Measurements from ENCODE around the gene ATP8A2.
"Not testable (repeated sequence)": the region's sequence is repeated elsewhere in the genome, so short reads cannot be mapped to it uniquely, and the experiment has no call there.

The ATP8A2 gene

DNA sequence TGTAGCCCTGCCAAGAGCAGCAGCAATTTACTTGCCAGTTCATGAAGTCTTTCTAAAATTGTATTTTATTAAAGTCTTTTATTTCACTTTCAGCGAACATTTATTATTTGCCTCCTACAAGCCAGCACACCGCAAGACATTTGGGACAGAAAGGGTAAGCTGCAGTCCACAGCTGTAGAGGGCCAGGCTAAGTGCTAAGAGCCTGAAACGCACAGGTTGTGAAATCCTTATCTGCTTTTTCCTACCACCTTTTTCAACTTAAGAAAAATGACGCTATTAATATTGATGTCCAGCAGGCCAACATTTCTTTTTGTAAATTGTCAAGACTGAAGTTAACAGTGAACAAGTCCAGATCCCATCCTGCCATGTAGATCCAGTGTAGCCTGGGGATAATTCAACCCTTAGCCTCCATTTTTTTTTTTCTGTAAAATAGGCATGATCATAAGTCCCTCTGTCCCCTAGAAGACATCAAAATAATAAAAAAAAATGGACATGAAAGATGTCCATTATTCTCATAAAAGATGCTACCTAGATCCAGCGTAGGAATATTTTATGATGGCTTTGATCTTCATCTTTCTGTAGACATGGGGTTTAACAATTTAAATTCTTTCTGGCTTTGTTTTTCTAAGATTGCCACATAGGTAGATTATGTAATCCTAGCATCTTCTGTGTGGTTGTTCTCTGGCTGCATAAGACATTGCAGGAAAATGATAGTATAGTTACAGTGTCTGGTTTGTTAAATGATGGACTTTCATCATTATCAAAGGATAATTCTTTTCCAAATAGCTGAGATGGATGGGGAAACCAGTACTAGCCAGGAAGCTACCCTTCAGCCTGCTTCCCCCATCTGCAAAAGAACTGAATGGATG, 551.7 kb downstream of the ATP8A2 start:
- DNase-seq (no peak), ATAC-seq (no peak)

DNA sequence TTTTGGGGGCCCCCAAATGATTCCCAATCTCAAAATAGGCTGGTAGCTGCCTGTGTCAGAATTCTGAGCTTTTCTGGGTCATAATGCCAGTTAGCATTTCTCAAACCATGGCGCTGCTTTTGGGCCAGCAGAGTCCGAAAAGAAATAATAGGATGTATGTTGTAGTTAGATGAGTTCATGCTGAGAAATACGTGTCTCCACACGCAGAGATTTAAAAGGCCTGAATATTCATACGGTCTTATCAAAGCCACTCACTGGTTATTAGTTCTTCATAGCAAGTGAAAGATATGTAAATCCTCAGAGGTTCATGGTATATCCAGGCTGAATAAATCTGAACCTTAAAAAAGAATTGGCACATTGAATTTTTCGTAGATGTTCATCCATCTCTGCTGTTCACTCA, 555.6 kb downstream of the ATP8A2 start:
- ATAC-seq (no peak), DNase-seq (no peak)

- ATAC-seq (no peak), DNase-seq (no peak)
These were observed 556.2 kb downstream of the ATP8A2 start for GRCh38 chr13:25927932-25928331.

- DNase-seq: no peak
- ATAC-seq: no peak
These were observed 557.2 kb downstream of the ATP8A2 start for GRCh38 chr13:25928941-25929505.

DNA sequence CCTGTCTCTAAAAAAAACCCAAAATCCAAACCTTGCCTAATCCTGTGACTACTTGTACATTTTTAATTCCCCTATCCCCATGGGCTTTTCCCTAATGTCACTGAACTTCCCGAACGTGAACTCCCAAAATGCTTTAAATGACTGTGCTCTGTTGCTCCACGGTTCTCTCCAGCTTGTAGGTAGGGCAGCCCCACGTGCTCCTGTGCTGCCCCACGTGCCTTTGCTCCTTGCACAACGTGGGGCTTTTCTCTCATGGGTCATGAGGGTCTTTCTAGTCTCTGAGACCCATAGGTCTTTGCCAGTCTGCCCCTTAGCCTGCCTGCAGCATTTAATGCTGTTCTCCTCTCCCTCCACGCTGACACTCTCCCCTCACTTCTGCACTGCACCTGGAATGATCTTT, 558.0 kb downstream of the ATP8A2 start:
- ATAC-seq (no peak), DNase-seq (no peak)

- ATAC-seq: no peak
- DNase-seq: no peak
These were observed 558.9 kb downstream of the ATP8A2 start for GRCh38 chr13:25930653-25931052.

DNA sequence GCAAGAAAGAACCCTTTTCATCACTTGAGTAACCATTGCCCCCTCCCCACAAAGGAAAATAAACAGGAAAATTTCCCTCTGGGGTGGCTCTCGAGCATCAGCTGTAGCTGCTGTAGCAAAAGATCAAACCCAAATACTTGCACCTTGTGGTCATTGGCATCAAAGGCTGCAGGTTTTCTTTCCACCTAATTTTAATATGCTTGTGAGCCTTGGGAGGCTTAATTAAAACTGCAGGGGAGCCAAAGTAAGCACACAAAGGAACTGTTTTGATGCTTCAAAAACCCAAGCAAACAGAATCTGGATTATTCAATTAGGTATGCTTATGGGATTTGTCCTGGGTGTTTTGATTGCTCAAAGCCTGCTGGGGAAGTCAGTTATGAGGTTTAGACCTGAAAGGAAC, 560.6 kb downstream of the ATP8A2 start:
- DNase-seq (no peak), ATAC-seq (no peak)

DNA sequence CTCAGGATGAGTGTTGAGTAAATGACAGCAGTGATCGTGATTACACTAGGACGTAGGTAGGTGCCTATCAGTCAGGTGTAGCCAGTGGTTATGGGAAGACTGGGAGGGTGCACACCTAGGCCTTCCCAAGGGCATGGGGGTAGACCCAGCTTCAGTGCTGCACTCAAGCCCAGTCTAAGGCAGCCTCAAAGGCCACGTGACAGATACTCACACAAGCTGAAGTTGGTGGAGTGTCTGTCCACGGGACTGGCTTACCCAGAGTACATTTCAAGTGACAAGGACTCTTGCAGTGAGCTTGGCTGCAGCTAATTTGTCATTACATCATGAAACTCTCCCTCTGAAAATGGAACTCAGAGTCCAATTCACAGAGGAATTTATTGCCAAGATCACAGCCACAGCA, 561.7 kb downstream of the ATP8A2 start:
- no peak for DNase-seq

GRCh38 chr13:25934127-25934526, 562.4 kb downstream of the ATP8A2 start:
- ATAC-seq: no peak

More for the DNA sequence above, 561.7 kb downstream of the ATP8A2 start:
- no peak for ATAC-seq

GRCh38 chr13:25939961-25940687, 568.4 kb downstream of the ATP8A2 start:
- ATAC-seq: no peak
- no peak for DNase-seq

More at GRCh38 chr13:25934127-25934526, 562.4 kb downstream of the ATP8A2 start:
- no peak for DNase-seq

- no peak for ATAC-seq
- no peak for DNase-seq
These were observed 571.3 kb downstream of the ATP8A2 start for GRCh38 chr13:25943081-25943480.

- DNase-seq: no peak
- ATAC-seq: no peak
These were observed 571.9 kb downstream of the ATP8A2 start for GRCh38 chr13:25943658-25944057.

DNA sequence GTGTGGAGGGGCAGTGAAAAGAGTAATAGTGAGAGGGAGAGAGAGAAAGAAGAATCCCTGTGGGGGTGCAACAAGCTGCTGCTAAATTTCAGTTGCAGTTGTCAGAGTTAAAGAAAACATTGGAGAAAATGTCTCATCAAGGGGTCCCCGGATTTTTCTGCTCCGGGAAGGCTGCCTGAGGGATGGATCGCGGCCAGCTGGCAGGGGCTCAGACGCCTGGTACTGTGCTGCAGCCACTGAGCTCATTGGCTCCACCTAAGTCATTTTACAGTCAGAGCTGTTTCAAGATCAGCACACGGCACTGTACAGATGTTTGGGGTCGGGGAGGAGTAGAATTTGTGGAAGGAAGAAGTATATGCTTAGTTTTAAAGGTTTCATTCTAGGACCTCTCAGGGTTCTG, 573.8 kb downstream of the ATP8A2 start:
- DNase-seq (no peak), ATAC-seq (no peak)

DNA sequence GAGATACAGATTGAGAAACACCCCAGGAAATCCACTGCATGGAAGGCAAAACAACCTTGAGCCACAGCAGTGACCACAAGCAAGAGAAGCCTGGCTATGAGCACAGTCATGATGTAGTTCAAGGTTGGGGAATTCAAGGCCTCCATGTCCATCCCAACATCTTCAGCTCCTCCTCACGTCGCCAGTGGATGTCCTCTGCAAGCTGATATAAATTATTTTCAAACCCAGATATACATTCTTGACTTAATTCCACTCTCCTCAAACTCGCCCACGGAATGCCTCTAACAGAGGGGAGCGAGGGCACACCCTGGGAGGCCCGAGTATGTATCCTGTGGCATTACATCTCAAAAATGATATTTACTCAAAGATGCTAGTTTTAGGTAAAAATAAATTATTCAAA, 574.5 kb downstream of the ATP8A2 start:
- ATAC-seq: no peak
- DNase-seq: no peak

GRCh38 chr13:25948910-25949309, 577.1 kb downstream of the ATP8A2 start:
- no peak for ATAC-seq

GRCh38 chr13:25951831-25952230, 580.1 kb downstream of the ATP8A2 start:
- DNase-seq (no peak), ATAC-seq (no peak)

More at GRCh38 chr13:25948910-25949309, 577.1 kb downstream of the ATP8A2 start:
- DNase-seq: no peak

DNA sequence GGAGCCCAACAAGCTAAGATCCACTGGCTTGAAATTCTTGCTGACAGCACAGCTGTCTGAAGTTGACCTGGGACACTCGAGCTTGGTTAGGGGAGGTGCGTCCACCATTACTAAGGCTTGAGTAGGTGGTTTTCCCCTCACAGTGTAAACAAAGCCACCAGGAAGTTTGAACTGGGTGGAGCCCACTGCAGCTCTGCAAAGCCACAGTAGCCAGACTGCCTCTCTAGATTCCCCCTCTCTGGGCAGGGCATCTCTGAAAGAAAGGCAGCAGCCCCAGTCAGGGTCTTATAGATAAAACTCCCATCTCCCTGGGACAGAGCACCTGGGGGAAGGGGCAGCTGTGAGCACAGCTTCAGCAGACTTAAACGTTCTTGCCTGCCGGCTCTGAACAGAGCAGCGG, 582.3 kb downstream of the ATP8A2 start:
- not testable (repeated sequence) for DNase-seq, ATAC-seq

GRCh38 chr13:25954943-25955342, 583.2 kb downstream of the ATP8A2 start:
- not testable (repeated sequence) for ATAC-seq, DNase-seq

DNA sequence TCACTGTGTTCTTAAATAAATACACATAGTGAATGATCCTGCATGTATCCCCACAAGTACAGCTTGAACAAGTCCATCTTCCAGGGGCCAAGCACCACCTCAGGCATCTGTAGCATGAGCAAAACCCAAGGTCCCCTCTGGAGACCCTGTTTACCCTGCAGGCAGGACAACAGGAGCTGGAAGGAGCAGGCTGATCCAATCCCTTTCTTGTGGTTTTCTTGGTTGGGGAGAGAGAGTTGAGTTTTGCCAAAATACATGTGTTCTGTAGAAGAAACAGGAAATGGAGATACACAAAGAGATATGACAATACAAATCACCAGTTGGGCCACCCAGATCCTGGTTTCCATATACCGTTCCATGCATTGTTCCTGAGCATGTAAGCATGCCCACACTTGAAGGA, 587.2 kb downstream of the ATP8A2 start:
- DNase-seq (no peak), ATAC-seq (no peak)

DNA sequence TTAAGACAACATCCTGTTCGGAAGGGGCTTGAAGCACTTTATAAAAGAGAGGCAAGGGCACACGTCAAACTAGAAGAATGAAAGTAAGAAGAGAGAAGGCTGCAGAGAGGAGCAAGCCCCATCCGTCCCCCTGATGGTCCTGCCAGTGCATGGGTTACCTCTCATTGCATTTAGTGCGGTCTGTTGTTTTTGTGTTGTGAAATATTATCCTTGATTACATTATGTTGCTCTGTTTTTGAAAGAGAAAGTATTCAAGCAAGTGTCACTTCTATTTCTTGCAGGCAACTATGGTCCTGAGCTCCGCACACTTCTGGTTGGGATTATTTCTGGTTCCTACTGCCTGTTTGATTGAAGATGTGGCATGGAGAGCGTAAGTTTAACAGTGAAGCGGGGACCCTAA, 589.5 kb downstream of the ATP8A2 start:
- DNase-seq: no peak
- no peak for ATAC-seq

DNA sequence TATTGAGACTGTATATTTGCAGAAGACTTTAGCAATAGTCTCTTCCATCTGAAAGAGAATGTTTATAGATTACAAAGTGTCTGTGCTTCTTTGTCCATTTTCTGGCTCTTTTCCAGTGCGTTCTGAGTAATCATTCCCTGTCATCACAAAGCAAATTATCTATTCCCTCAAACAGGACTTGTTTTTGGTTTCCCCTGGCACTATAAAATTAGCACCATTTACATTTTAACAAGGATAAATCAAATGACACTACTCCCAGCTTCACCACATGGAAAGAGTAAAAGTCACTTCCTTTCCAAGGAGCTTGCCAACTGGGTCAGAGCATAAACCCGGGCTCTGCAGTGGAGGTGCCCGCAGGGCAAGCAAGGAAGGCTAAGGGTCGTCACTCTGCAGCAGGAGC, 591.9 kb downstream of the ATP8A2 start:
- DNase-seq (no peak), ATAC-seq (no peak)

DNA sequence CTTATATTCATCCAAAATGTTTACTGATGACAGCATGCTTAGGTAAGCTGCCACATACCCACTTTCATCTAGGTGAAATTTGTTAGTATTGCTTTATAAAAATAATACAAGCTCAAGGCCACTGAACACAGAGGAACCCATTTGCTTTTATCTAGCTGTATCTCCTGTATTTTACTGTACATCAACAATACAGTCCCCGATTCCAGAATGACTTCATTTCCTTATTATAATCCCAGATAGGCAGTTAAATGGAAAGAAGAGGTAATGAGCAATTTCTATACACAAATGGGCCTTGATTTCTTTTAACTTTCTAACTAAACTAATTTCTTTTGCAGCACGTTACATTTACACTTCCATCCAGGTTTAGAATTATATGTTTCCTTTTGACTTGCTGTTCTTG, 593.8 kb downstream of the ATP8A2 start:
- DNase-seq: no peak
- no peak for ATAC-seq

GRCh38 chr13:25966086-25966485, 594.3 kb downstream of the ATP8A2 start:
- DNase-seq (no peak), ATAC-seq (no peak)
